GM03348 (cell line): Measurements from ENCODE around the gene WFDC1.

ENCODE experiments used
- DNase-seq: peaks from one replicate; pipeline ENCODE4 v3.0.0; 2012; ENCODE audit warnings: low spot score

The WFDC1 gene

DNA sequence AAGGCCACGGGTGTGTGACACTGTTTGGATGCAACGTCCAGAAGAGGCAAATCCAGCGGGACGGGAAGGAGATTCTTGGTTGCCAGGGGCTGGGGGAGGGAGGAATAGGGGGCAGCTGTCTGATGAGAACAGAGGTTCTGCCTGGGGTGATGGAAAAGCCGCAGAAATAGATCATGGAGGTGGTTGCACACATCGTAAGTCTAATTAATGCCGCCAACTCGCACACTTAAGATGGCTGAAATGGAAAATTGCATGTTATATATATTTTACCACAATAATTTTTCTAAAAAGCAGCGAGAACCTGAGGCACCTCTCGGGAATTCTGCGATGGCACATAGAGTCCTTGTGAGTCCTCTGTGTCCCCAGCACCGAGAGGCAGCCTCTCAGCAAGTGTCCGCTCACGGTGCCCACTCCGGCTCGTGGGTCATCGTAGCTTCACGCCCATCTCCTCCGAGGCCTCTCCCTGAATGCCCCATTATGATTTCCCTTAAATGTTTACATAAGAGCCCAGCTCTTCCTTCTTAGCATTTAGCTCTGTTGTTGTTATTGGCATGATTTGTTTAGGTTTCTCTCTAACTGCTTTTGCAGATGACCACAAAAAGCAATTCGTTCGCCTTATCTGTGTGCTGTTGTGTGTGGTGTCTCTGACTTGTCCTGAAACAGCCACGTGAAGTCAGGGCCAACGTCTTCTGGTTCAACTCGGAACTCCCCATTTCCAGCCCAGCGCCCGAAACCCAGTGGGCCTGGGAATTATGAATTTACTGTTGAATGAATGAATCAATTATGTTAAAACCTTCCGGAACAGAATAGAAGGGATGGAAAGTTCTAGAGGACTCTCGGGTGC lies 7.7 kb downstream of the WFDC1 start:
- no peak for DNase-seq

DNA sequence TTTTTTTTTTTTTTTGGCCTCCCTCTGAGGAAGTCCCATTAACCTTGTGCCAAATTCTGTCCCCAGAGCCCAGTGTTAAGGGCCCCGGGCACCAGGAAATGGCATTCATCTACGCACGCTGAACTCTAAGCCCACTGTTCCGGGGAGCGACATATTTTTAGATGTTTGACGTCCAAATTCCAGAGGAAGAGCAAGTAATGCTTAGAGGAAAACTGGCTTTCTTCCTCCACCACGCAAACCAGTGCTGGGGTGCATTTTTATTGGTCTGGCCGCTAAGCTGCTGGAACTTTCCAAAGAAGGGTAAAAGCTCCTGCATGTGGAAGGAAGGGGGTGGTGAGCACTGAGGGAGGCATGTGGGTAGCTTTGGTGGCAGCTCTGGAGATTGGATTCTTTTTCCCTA lies 8.3 kb downstream of the WFDC1 start:
- DNase-seq, result peak; percentile 28

DNA sequence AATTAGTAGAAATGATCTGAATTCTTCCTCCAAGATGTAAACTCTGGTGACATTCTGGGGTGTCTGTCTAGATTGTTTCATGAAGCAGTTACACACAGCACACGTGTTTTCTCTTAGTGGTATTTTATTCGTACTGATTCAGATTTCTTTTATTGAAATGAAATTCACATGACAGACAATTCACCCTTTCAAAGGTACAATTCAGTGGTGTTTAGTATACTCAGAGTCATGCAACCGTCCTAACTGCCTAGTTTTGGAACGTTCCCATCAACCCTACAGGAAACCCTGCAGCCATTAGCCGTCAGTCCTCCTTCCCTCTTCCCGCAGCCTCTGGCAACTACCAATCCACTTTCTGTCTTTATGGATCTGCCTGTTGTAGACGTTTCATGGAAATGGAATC lies 8.8 kb downstream of the WFDC1 start:
- no peak for DNase-seq

DNA sequence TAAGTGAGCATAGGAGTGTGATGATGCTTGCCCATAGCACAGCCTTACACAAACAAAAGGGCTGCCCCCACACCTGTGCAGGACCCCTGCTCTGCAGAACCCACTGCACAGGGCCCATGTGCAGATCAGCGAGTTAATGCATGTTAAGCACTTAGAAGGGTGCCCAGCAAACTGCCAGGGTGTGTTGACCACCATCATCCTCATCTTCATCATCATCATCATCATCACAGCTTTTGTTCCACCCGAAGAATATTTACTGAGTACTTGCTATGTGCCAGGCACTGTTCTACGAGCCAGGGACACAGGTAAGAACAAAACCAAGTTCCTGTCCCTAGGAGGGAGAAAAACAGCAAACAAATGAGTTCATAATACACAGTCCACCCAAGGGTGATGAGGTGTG lies 11.9 kb downstream of the WFDC1 start:
- no peak for DNase-seq

DNA sequence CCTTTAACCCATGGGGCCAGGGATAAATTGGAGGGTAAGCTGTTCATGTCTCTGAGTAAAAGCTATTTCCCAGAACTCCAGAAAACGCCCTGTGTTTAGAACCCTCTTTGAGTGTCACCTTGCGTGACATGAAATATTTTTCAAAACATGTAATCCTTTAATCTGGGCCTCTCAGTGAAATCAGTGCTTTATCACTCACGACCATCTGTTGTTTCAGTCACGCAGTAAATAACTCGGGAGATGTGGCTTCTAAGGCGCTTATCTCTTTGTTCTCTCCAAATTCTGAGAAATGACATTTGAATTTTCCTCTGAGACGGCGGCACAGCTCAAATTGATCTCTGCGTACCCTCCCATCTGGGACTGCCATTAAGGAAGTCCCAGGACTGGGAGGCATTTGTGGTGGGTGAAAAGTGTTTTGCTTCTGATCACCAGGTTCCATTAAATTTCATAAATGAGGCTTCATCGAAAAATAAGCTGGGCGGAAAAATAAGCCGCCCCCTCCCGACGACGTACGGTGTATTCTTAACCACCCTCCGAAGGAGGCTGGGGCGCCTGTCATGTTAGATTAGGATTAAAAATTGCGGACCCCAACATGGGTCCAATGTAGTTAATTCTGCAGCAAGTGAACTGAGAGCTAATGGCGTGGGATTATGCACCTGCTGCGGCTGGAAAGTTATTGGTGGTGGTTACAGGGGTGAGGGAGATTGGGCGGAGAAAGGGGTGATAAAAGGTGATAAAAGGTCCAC lies 12.7 kb downstream of the WFDC1 start:
- DNase-seq, result no peak

DNA sequence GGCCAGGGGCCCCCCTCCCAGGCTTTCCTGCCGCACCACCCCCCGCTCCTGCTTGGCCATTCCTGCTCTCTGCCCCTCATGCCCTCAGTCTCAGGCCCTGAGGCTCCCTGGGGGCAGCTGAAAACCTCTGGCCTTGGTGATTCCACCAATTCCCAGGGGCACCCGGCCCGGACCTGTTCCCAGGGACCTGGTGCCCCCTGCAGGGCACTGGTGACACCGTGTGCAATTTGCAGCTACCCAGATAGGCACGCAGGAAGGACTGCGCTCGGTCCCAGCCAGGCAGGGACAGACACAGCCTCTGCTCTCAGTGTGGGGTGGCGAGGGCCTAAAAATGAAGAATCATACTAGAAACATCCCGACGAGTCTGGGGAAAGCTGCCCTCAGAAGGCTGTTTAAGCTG lies 13.4 kb downstream of the WFDC1 start:
- peak; percentile 52 for DNase-seq

DNA sequence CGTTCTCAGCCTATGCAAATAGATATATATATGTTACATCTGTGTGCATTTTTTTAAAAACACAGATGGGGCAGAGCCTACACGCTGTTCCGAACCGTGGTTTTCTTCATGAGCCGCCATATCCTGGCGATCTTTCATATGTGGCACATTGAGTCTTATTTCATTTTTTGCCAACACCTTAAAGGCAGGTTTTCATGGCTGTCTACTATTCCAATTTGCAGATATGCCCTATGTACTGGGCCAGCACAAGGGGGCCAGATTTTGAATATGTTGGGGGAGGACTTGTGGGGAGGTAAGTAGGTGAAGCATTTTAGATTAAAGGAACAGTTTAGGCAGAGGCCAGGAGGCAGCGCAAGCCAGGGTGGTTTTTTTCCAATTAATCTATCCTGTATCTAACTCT lies 16.0 kb downstream of the WFDC1 start:
- DNase-seq, result no peak

DNA sequence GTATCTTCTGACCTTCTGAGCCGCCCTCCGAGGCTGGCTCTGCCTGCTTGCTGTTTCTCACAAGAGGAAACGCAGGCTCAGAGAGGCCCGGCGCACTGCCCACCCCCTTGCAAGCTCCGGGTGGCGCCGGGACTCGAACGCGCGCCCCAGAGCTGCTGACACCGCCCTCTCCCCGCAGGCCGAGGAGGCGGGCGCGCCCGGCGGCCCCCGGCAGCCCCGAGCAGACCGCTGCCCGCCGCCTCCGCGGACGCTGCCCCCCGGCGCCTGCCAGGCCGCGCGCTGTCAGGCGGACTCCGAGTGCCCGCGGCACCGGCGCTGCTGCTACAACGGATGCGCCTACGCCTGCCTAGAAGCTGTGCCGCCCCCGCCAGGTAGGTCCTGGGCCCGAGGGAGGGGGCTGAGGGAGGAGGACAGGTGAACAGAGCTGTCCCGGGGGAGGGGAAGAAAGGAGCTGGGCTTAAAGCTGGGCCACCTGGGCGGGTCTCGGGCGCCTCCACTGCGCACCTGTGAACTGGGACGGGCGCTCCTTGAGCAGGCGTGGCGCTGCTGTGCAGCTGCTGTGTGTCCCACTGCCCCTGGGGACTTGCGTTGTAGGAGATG lies 18.2 kb downstream of the WFDC1 start:
- no peak for DNase-seq

DNA sequence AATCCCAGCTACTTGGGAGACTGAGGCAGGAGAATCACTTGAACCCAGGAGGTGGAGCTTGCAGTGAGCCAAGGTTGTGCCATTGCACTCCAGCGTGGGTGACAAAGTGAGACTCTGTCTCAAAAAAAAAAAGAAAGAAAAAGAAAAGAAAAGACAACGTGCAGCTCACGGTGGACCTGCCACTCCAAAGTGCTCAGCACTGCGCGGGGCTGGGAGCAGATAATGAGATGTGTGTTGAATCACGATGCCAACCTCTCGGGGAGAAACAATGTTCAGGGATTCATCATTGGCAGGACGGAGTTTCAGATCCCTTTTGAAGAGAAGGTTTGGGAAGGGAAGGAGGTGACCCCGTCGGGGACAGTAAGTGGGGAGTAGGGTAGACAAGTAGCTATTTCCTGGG lies 19.2 kb downstream of the WFDC1 start:
- no peak for DNase-seq

DNA sequence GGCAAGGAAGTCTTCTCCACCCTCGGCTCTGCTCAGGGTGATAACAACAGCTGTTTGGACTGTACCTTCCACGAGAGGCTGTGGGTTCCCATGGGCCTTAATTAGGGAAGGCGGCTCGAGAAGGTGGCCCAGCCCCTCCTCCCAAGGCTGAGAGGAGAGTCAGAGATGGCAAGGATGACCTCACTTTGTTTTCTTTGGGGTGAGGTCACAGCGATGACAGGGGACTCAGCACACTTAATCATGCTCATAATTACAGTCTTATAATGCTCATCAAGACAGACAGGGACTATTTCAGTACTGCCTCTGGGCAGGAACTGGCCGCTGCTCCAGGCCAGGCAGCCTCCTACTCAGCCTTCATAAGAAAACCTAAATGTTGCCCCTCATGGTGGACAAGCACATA lies 19.7 kb downstream of the WFDC1 start:
- no peak for DNase-seq

DNA sequence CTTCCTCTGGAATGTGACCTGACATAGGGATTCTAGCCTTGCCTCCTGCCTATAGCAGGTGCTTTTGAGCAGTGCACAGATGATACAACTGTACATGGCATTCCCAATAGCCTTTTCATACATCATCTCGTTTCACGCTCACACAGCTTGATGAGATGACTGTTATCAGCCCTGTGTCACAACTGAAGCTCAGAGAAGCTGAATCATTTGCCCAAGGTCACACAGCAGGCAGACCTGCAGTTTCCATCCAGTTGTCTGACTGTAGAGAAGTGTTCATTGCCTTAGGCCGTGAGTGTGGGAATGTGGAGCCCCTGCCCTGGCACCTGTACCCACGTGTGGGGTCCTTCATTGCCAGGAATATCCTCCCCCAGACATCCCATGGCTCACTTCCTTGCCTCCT lies 20.1 kb downstream of the WFDC1 start:
- no peak for DNase-seq

DNA sequence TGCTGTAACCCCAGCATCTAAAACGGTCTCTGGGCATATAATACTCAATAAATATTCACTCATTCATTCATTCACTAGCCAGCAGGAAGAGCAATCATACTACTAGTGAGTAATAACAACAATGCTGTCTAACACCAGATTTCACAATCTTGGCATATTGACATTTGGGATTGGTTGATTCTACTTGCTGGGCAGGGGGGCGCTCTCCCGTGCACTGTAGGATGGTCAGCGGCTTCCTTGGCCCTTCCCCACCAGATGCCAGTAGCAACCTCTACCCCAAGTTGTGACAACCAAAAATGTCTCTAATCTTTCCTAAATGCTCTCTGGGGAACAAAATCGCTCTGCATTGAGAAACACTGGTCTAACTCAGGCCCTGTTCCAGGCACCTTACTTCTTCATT lies 20.7 kb downstream of the WFDC1 start:
- DNase-seq, result no peak

DNA sequence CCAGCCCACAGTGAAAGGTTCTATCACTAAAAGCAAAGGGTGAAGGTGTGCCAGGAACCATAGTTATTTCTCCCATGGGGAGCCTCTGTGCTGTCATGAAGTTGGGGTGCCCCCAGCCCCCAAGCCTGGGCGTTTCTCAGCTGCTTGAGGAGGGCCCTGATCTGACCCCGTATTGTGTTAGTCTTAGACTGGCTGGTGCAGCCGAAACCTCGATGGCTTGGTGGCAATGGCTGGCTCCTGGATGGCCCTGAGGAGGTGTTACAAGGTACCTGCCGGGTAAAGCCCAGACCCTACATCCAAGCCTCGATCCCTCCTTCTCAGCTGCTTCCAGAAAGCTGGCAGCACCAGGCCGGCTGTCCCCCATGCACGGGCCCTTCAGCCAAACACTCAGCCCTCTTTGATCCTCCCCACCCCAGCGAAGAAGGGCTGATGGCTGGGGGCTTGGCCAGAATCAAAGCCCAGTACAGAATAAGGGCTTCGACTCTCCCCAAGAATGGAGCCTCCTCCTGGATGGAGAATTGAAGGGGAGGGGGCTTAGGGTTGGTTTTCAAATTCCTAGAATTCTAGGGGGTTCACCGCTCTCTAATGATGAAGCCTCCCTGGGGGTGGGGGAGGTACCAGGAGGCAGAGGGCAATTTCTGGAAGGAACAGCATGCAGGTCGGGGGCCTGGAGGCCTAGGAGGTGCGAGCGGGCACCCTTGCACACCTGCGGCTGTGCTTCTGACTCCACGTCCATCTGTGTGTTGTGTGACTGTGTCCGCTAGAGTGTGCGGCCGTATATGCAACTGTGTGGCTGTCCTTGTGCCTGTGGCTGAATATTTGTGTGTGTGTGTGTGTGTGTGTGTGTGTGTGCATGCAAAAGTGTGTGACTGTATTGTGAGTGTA lies 23.7 kb downstream of the WFDC1 start:
- DNase-seq, result no peak

DNA sequence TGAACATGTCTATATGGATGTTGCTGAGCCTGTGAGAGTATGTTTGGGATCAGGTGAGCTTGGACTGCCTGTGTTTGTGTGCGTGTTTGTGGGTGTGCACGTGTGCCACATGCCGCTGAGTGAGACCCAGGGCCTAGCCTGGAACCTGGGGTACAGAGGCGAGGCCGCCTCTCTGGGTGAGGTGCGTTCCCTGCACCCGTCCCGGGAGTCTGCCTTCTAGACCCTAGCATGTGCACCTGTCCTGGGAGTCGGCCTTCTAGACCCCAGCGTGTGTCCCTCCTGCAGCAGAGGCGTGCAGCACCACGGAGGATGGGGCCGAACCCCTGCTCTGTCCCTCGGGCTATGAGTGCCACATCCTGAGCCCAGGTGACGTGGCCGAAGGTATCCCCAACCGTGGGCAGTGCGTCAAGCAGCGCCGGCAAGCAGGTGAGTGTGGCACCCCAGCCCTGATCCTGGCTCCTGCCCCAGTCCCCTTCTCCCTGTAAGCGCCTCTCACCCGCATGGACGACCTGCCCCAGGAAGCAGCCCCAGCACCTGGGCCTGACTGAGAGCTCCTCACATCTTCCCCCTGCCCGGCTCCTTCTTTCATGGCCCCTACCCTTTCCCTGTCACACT lies 24.6 kb downstream of the WFDC1 start:
- no peak for DNase-seq

DNA sequence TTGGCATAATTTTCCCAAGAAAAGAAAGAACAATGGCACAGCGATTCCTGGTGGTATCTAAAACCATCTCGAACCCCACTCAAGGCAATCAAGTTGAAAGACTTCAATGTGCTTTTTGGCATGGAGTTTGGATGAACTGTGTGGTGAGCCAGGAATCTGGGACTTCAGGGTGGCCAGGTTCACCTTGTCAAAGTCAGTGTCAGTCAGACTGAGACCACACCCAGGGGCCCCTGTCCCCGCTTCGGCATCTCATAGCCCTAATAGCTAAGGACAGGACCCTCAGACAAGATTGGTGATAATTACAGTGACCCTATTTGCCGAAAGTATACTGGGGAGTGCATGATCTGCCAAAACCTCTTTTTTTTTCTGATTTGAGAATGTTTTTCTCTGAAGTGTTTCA lies 25.8 kb downstream of the WFDC1 start:
- no peak for DNase-seq

DNA sequence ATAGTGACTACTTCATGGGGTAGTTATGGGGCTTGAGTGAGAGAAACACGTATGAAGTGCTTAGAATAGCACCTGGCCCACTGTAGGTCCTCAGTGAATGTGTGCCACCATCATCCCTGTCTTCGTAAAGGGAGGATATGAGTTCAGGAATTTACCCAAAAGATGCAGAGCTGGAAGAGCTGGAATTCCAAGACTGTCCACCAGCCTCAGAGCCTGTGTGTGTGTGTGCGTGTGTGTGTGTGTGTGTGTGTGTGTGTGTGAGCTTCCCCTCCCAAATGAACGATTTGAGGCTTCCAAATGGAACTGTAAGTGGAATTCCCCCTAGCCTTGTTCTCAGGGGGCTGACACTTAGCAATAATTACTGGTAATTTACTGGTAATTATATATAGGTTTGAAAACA lies 27.3 kb downstream of the WFDC1 start:
- DNase-seq, result no peak

DNA sequence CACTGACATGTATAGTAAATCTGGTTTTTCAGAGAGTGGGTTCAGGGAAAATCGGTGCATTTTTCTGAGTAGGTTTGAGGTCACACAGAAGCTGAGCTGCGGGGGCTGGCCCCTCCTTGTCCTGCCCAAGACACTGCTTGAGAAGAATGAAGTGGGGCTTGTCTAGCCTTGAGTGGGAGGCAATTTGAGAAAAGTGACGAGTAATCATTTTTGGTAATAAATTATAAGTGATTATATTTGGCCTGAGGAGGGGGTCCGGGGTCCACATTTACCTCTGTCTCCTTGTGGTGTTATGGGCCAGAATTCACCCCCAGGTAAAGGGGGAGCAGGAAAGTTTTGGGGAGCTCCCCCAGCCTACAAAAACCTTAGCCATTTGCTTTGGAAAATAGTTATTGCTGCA lies 28.1 kb downstream of the WFDC1 start:
- DNase-seq, result no peak

DNA sequence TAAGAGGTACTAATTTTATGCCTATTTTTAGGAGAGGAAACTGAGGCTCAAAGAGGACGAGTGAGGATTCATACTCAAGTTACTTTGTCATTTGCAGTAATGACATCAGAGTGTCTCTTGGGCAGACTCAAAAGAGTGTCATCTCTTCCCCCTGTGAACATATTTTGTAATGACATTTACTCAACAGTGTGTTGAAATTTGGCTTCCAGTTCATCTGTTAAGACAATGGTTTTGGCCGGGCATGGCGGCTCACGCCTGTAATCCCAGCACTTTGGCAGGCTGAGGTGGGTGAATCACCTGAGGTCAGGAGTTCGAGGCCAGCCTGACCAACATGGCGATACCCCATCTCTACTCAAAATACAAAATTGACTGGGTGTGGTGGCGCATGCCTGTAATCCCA lies 28.9 kb downstream of the WFDC1 start:
- no peak for DNase-seq

DNA sequence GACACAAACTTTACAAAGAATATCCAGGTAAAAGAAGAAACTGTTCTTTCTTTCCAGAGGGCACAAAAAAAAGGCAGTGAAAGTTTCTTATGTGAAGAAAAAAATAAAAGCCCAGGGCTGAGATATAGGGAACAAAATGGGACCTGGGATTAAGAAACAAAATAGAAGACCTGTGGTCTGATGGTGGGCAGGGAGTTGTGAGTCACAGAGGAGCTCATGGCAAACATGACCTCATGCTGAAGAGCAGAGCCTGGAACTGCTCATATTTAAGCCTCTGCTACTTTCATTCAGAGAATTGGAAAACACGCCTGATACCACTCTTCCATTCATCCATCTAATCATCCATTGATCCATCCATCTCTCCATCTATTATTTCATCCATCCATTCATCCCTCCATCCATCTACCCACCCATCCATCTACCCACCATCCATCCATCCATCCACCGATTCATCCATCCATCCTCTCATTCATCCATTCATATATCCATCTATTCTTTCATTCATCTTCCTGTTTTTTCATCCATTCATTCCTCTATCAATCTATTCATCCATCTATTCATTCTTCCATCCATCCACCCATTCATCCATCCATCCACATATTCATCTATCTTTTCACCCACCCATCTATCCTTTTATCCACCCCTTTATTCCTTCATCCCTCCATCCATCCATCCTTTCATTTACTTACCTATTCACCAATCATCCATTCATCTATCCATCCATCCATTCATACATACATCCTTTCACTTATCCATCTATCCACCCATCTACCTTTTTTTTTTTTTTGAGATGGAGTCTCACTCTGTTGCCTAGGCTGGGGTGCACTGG lies 30.0 kb downstream of the WFDC1 start:
- DNase-seq, result no peak

DNA sequence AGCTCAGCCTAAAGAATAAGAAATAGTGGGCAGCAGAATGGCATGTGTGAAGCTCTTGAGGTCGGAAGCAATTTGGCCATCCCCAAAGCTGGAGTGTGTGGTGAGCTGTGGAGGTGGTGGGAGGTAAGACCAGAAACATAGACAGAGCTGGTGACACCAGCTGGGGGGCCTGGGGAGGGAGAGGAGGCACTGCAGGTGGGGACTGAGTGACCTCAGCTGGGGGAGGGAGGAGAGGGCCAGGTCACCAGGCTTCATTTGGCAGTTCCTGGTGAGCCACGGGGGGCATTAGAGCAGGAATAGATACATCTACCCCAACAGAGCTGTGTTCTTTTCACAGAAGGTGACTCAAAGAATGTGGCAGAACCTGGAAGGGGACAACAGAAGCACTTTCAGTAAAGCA lies 31.9 kb downstream of the WFDC1 start:
- no peak for DNase-seq

DNA sequence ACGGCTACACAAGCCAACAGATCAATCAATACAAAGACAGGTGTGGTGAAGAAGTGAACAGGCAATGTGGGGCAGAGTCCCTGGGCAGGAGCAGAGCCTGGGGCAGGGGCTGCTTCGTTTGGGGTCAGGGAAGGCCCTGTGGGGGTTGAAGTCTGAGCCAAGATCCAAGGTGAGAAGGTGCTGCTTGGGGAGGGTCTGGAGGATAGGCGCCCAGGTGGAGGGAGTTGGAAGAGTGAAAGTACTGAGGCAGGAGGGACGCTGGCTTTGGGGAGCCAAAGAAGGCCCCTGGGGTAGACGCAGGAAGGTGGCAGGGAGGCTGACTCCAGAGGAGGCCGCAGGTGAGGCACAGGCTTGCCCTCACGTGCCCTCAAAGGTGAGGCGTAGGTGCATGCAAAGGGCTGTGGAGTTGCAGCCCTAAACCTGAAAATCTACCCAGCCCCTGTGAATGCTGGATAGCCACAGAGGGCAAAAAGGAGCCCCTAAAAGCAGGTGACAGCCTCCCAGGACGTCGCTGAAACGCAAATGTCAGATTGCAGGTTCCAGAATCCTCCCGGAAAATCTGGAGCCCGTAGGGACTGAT lies 33.3 kb downstream of the WFDC1 start:
- no peak for DNase-seq
